Measurements from ENCODE around the gene FXR2. TPM values are rescaled to one million over a fixed set of nuclear protein-coding genes. Genes with fewer than 3 reads are reported as not detected.
A peak's percentile ranks its signal among the peaks of the same experiment; 100 is the strongest.

Gene FXR2
- total and polyA plus RNA-seq, 4 donors: 29.0 to 31.1 (median 30.0) TPM

DNA sequence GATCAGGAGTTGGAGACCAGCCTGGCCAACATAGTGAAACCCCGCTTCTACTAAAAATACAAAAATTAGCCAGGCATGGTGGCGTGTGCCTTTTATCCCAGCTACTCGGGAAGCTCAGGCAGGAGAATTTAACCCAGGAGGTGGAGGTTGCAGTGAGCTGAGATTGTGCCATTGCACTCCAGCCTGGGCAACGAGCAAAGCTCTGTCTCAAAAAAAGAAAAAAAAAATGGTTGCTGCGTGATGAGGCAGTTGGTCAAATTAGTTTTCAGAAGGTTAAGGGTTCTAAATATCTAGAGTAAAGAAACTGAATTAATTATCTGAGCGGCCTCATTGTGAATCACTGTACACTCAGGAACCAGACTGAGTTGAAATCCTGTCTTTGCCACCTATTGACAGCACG, 38.7 kb downstream of the FXR2 start:
- no peak overlapping the region for H3K9ac ChIP-seq (ENCODE audit: insufficient read depth in 1 of 2, low read length in 2 of 2)
- TF ChIP-seq, protein P1, sequence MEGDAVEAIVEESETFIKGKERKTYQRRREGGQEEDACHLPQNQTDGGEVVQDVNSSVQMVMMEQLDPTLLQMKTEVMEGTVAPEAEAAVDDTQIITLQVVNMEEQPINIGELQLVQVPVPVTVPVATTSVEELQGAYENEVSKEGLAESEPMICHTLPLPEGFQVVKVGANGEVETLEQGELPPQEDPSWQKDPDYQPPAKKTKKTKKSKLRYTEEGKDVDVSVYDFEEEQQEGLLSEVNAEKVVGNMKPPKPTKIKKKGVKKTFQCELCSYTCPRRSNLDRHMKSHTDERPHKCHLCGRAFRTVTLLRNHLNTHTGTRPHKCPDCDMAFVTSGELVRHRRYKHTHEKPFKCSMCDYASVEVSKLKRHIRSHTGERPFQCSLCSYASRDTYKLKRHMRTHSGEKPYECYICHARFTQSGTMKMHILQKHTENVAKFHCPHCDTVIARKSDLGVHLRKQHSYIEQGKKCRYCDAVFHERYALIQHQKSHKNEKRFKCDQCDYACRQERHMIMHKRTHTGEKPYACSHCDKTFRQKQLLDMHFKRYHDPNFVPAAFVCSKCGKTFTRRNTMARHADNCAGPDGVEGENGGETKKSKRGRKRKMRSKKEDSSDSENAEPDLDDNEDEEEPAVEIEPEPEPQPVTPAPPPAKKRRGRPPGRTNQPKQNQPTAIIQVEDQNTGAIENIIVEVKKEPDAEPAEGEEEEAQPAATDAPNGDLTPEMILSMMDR (IDR thresholded peaks at IDR 0.05; ENCODE audit: control extremely low read depth, extremely low read depth): no peak
- 75 to 78% methylated on average over 7 of the region's 7 CpGs for WGBS, 2 donors
- no peak overlapping the region for H3K4me3 ChIP-seq
- DNase-seq: no peak
- no peak for ATAC-seq (ENCODE audit: insufficient read depth, low FRiP score)
- H3K27ac ChIP-seq (ENCODE audit: low read depth in 1 of 2, low read length in 1 of 2): no peak overlapping the region
- H3K36me3 ChIP-seq (ENCODE audit: control insufficient read depth in 4 of 4, insufficient read depth in 4 of 4, low read length in 4 of 4): peaks cover 40 to 54% (median 53%) of the 10 kb centered on the region in 4 donors
- H3K27me3 ChIP-seq (ENCODE audit: control insufficient read depth in 3 of 3, insufficient read depth in 3 of 3, low read length in 2 of 3): no peaks in the 10 kb centered on the region
- H3K4me1 ChIP-seq (ENCODE audit: control insufficient read depth in 5 of 5, insufficient read depth in 5 of 5, low read length in 5 of 5): peaks cover 7 to 34% (median 12%) of the 10 kb centered on the region in 5 donors
- peaks cover 0 to 2% (median 0%) of the 10 kb centered on the region in 4 donors for H3K9me3 ChIP-seq (ENCODE audit: control insufficient read depth in 4 of 4, insufficient read depth in 3 of 4, low read length in 3 of 4)

DNA sequence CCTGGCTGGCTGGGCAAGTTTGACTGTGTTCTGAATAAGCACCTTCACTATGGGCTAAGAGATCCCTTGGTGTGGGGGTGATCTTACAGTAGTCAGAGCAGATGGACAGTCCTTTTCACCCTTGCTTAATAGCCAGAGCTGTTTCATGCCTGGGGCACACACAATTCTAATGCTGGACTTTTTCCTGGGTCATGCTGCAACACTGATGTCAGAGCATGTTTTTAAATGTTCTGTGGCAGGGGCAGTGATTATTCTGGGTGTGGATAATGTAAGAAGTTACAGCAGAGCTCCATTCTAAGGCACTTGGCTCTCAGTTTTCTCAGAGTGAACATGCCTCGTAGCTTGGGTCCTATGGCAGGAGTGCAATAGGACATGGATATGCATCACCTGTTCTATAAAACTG, 39.2 kb downstream of the FXR2 start:
- DNase-seq (no peak), ATAC-seq (ENCODE audit: insufficient read depth, low FRiP score) (no peak)
- H3K27ac ChIP-seq (ENCODE audit: low read depth in 1 of 2, low read length in 1 of 2): peak overlapping the region in 1 of 2 donors; percentile 52
- peaks cover 0 to 2% (median 0%) of the 10 kb centered on the region in 4 donors for H3K9me3 ChIP-seq (ENCODE audit: control insufficient read depth in 4 of 4, insufficient read depth in 3 of 4, low read length in 3 of 4)
- peaks cover 40 to 59% (median 51%) of the 10 kb centered on the region in 4 donors for H3K36me3 ChIP-seq (ENCODE audit: control insufficient read depth in 4 of 4, insufficient read depth in 4 of 4, low read length in 4 of 4)
- TF ChIP-seq, protein P1 (IDR thresholded peaks at IDR 0.05; ENCODE audit: control extremely low read depth, extremely low read depth): no peak
- H3K27me3 ChIP-seq (ENCODE audit: control insufficient read depth in 3 of 3, insufficient read depth in 3 of 3, low read length in 2 of 3): no peaks in the 10 kb centered on the region
- WGBS, 2 donors: 63 to 91% methylated on average over 1 of the region's 1 CpG
- no peak overlapping the region for H3K9ac ChIP-seq (ENCODE audit: insufficient read depth in 1 of 2, low read length in 2 of 2)
- H3K4me1 ChIP-seq (ENCODE audit: control insufficient read depth in 5 of 5, insufficient read depth in 5 of 5, low read length in 5 of 5): peaks cover 7 to 34% (median 12%) of the 10 kb centered on the region in 5 donors
- no peak overlapping the region for H3K4me3 ChIP-seq

DNA sequence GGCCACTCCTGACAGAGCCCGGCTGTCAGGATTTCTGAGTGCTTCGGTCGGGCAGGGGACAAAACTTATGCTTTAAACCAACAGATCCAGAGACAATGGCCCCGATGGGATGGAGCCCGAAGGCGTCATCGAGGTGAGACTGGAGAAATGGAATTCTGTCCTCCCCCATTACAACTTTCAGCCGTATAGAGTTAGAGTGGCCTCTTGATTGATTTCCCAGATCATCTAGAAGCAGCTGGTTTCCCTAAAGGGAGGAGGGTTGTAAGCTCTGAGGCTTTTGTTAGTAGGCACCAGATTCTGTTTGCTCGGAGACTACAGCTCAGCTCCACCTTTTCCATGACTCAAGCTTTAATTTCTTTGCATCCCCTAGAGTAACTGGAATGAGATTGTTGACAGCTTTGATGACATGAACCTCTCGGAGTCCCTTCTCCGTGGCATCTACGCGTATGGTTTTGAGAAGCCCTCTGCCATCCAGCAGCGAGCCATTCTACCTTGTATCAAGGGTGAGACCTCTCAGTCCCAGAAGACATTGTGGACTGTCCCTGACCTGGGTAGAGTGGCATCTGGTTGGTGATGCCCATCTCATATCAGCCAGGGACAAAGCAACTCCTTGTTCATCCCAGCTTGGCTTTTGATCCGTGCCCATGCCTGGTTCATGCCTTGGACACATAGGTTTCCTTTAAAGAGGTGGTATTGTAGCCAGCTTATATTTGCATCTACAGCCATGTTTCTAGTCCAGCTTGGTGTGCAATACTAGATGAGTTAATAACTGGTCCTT, 40.3 kb downstream of the FXR2 start:
- Histone ChIP-seq H3K9me3 (ENCODE audit: control insufficient read depth in 4 of 4, insufficient read depth in 3 of 4, low read length in 3 of 4) (peaks cover 0 to 2% (median 0%) of the 10 kb centered on the region in 4 donors), H3K4me3 (peak overlapping the region; percentile 76), H3K27ac (ENCODE audit: low read depth in 1 of 2, low read length in 1 of 2) (peak overlapping the region; percentile 14 to 83), H3K36me3 (ENCODE audit: control insufficient read depth in 4 of 4, insufficient read depth in 4 of 4, low read length in 4 of 4) (peaks cover 40 to 63% (median 55%) of the 10 kb centered on the region in 4 donors), H3K4me1 (ENCODE audit: control insufficient read depth in 5 of 5, insufficient read depth in 5 of 5, low read length in 5 of 5) (peaks cover 7 to 29% (median 9%) of the 10 kb centered on the region in 5 donors), H3K27me3 (ENCODE audit: control insufficient read depth in 3 of 3, insufficient read depth in 3 of 3, low read length in 2 of 3) (no peaks in the 10 kb centered on the region), H3K9ac (ENCODE audit: insufficient read depth in 1 of 2, low read length in 2 of 2) (peak overlapping the region; percentile 33 to 77)
- ATAC-seq (ENCODE audit: insufficient read depth, low FRiP score) (no peak), DNase-seq (peak in 1 of 3 donors; percentile 23)
- TF ChIP-seq, protein P1 (IDR thresholded peaks at IDR 0.05; ENCODE audit: control extremely low read depth, extremely low read depth): no peak
- 22 to 35% methylated on average over 15 of the region's 15 CpGs for WGBS, 2 donors

All from lung (tissue), 12 donors.